H4 (cell line): ENCODE measurements around the gene SEMA5A. TPM values are rescaled to one million over a fixed set of nuclear protein-coding genes. Genes with fewer than 3 reads are reported as not detected.

Source experiments
- DNase-seq: peaks from one replicate; pipeline ENCODE4 v3.0.0-alpha.2; 2015; ENCODE audit warnings: low spot score
- total RNA-seq: library from RNA; depleted of rRNA; stranded (reverse); fragments of >200 nt; shearing (Covaris generic); gene quantifications from 2 replicates; pipeline ENCODE4 v1.2.3, GENCODE V29; 2014; rRNA removed

Gene SEMA5A
- total RNA-seq, 1 experiment from 2014 or later = 20.4 TPM

DNA sequence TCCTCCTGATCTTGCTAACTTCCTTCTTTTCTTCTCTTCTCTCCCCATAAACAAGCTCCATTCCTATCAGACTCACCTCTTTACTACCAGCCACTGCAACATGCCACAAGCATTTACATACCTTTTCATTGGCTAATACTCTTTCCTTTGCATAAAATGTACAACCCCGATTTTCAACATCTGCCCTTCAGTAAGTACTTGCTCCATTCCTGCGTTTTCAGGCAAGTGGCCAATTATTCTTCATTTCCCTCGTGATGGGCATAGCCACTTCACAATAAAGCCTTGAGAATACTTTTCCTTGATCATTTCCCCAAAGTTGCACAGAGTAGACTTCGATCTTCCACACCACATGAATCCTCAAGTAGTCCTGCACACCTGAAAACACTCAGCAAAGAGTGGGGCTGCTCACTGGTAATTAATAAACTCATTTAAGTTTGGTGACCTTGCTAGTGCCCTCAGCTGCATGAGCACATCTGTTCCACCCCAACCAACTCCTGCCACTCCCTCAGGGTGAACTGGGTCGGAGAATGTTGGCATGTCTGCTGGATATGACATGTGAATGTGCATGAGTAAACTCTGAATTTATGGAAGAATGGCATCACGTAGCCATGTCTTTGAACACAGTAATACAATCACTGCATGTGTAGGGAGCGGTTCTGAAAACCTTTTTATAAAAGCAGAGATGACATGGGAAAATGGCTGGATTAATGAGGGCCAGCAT, 535.8 kb downstream of the SEMA5A start:
- DNase-seq = no peak

DNA sequence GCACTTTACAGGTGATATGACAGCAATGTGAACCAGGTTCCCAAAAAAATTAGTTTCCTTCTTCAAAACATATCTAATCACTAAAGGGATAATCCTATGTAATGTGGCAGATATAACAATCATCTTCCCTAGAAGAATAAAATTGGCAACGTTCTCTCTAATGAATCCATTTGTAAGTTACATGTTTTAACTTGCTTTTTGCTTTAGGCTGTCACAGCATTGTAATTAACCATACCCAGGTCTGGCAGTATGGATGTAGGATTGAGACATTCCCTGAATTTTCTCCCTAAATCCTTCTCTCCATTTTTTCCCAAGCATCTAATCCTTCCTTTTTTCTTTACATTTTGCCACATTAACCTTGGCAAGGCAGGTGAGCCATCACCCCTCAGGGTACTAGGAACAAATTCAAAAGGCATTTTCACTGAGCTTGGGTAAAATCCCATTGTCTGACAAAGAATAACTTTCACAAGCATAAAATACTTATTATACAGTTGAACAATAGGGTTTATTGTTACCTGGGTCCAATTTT, 548.3 kb downstream of the SEMA5A start:
- DNase-seq = no peak

DNA sequence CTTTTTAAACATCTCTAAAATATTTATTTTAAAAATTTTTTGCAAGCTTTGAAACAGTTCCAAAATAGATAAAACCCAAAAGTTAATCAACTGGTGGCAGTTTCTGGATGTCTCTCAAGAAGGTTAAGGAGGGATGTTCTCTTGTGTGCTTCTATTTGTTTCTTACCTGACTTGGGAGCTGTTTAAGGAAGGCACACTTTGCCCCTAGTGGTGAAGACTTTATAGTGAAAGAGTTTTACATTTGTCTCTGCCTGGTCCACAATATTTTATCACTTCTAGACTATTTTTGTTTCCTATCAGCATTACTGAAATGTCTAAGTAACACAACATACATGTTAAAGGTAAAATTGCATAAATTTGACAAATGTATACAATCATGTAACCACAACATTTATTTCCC, 552.8 kb downstream of the SEMA5A start:
- no peak for DNase-seq

Other genes with a start within 250 kb of the SEMA5A start
- not detected in 2 replicates for gene TAS2R1, start 84.3 kb upstream of the SEMA5A start, total RNA-seq